Epidermal melanocyte (primary cell): ENCODE data around the gene YEATS4.
A peak's percentile ranks its signal among the peaks of the same experiment; 100 is the strongest.
"Not testable (repeated sequence)": the region's sequence is repeated elsewhere in the genome, so short reads cannot be mapped to it uniquely, and the experiment has no call there.

Experiments used
- DNase-seq: peaks from one replicate; pipeline ENCODE4 v3.0.0; 2011; ENCODE audit warnings: low spot score; ENCODE audit not compliant: insufficient read length

YEATS4 gene

GRCh38 chr12:69359531-69360347 is at the start of gene YEATS4:
TSS of gene YEATS4 (plus strand) at chr12:69359743. CDS start at chr12:69359973, 230 bp downstream.
- DNase-seq = peak; percentile 87

GRCh38 chr12:69313209-69313608 is 46.3 kb upstream of the YEATS4 start:
- DNase-seq = no peak

GRCh38 chr12:69316784-69317183 is 42.8 kb upstream of the YEATS4 start:
- not testable (repeated sequence) for DNase-seq

- not testable (repeated sequence) for DNase-seq
Measured at GRCh38 chr12:69317233-69317632, 42.3 kb upstream of the YEATS4 start.

GRCh38 chr12:69318225-69318624 is 41.3 kb upstream of the YEATS4 start:
- no peak for DNase-seq

GRCh38 chr12:69321351-69321750 is 38.2 kb upstream of the YEATS4 start:
- no peak for DNase-seq

- no peak for DNase-seq
Measured at GRCh38 chr12:69324797-69325466, 34.6 kb upstream of the YEATS4 start.

GRCh38 chr12:69328426-69328825 is 31.1 kb upstream of the YEATS4 start:
- no peak for DNase-seq

GRCh38 chr12:69329669-69330428 is 29.7 kb upstream of the YEATS4 start:
- no peak for DNase-seq

GRCh38 chr12:69330475-69331473 is 28.8 kb upstream of the YEATS4 start:
- DNase-seq = no peak

- no peak for DNase-seq
Measured at GRCh38 chr12:69331519-69331908, 28.0 kb upstream of the YEATS4 start.

GRCh38 chr12:69331909-69332684 is 27.4 kb upstream of the YEATS4 start:
- no peak for DNase-seq

GRCh38 chr12:69332815-69333358 is 26.7 kb upstream of the YEATS4 start:
- no peak for DNase-seq

GRCh38 chr12:69334158-69334557 is 25.4 kb upstream of the YEATS4 start:
- DNase-seq = no peak

- DNase-seq = no peak
Measured at GRCh38 chr12:69337311-69338090, 22.0 kb upstream of the YEATS4 start.

GRCh38 chr12:69338120-69338859 is 21.3 kb upstream of the YEATS4 start:
- no peak for DNase-seq

- DNase-seq = no peak
Measured at GRCh38 chr12:69338936-69339335, 20.6 kb upstream of the YEATS4 start.

GRCh38 chr12:69339999-69340398 is 19.5 kb upstream of the YEATS4 start:
- DNase-seq = no peak
